HepG2 (cell line): Measurements from ENCODE around the gene BCAT1. TPM values are rescaled to one million over a fixed set of nuclear protein-coding genes. Genes with fewer than 3 reads are reported as not detected.

Experiments used
- ATAC-seq: fragments of 200-7000 bp; cut with Tn5 transposase; 3 replicates; pipeline ENCODE4 v1.9.1; 2020; ENCODE audit warnings: mild to moderate bottlenecking, moderate library complexity
- BruUV-seq: library from RNA; stranded (reverse); fragments of 400-500 nt; replicated peaks from 2 replicates; lab custom pipeline; 2021; lab: Mats Ljungman, UMichigan
- CTCF ChIA-PET: fragments of 300-600 bp; formaldehyde crosslinking; extraction: SDS; loops from one replicate; lab custom pipeline; 2021; ENCODE audit warnings: low total read pairs, inconsistent platforms, low intra/inter-chr PET ratio; lab: Yijun Ruan, JAX
- POLR2A ChIA-PET: fragments of 350-600 bp; sonication (Branson Sonifier 250); formaldehyde crosslinking; loops from one replicate; lab custom pipeline; 2020; ENCODE audit warnings: antibody characterized with exemption, inconsistent platforms; lab: Yijun Ruan, JAX
- DNase-seq: peaks from one replicate; pipeline ENCODE4 v3.0.0-alpha.2; 2015; ENCODE audit warnings: low spot score
- FAIRE-seq: peaks from 3 replicates; lab custom pipeline; 2011; peaks lifted over from hg19 to GRCh38; lab: Jason Lieb, UNC
- H2AFZ ChIP-seq: one replicate; pipeline ENCODE4 v1.6.1; 2011; ENCODE audit warnings: low read length, inconsistent platforms
- H3K27ac ChIP-seq: fragments of 300-600 bp; 3 replicates; pipeline ENCODE4 v1.8.0; 2011; ENCODE audit warnings: mixed run types, mild to moderate bottlenecking, mixed read lengths, low read length, inconsistent platforms; ENCODE audit not compliant: insufficient read depth; ENCODE audit errors: extremely low read length
- H3K27me3 ChIP-seq, 2 experiments: fragments of 200-600 bp in 1 of 2; 2 replicates in 1 of 2; 3 replicates in 1 of 2; pipeline versions ENCODE4 v1.6.0 to v1.8.0; 2011; ENCODE audit warnings: low read length in 2 of 2, mild to moderate bottlenecking in 2 of 2, moderate library complexity in 2 of 2, inconsistent platforms in 1 of 2; ENCODE audit not compliant: insufficient read depth in 2 of 2, control insufficient read depth in 1 of 2
- H3K36me3 ChIP-seq, 2 experiments: fragments of 200-600 bp in 1 of 2; replicated peaks in 1 of 2; 2 replicates in 1 of 2; 3 replicates in 1 of 2; pipeline versions ENCODE4 v1.5.1 to v1.8.0; 2011; ENCODE audit warnings: low read length in 2 of 2, inconsistent platforms in 1 of 2; ENCODE audit not compliant: insufficient read depth in 2 of 2, control insufficient read depth in 1 of 2
- H3K4me1 ChIP-seq: 2 replicates; pipeline ENCODE4 v1.5.1; 2012; ENCODE audit warnings: low read length, inconsistent platforms; ENCODE audit not compliant: insufficient read depth
- H3K4me2 ChIP-seq: 2 replicates; pipeline ENCODE4 v1.6.0; 2011; ENCODE audit warnings: low read depth, low read length, inconsistent platforms
- H3K4me3 ChIP-seq, 3 experiments: fragments of 200-600 bp in 1 of 3; sonication (generic), shearing (Covaris generic) in 1 of 3; replicated peaks in 1 of 3; 2 replicates each; pipeline ENCODE4 v1.5.1; 2011 to 2016; ENCODE audit warnings: low read length in 3 of 3, inconsistent platforms in 2 of 3, low read depth in 2 of 3, mild to moderate bottlenecking in 2 of 3, control low read depth in 1 of 3, mixed read lengths in 1 of 3; ENCODE audit not compliant: insufficient read depth in 1 of 3
- H3K79me2 ChIP-seq: one replicate; pipeline ENCODE4 v1.6.1; 2011; ENCODE audit warnings: low read length, inconsistent platforms; ENCODE audit not compliant: insufficient read depth
- H3K9ac ChIP-seq: 2 replicates; pipeline ENCODE4 v1.6.0; 2011; ENCODE audit warnings: mild to moderate bottlenecking, low read depth, low read length, inconsistent platforms; ENCODE audit not compliant: insufficient read depth
- H3K9me3 ChIP-seq: 2 replicates; pipeline ENCODE4 v1.5.1; 2012; ENCODE audit warnings: mild to moderate bottlenecking, low read length
- H4K20me1 ChIP-seq: 2 replicates; pipeline ENCODE4 v1.6.0; 2011; ENCODE audit warnings: inconsistent platforms, mild to moderate bottlenecking, low read length, moderate library complexity; ENCODE audit not compliant: insufficient read depth
- AKAP8 ChIP-seq: sonication (generic); formaldehyde crosslinking; IDR thresholded peaks from 2 replicates; pipeline ENCODE4 v1.5.1; 2020; ENCODE audit warnings: mild to moderate bottlenecking, missing genetic modification reagents
- ARID2 ChIP-seq: sonication (generic); formaldehyde crosslinking; IDR thresholded peaks from 2 replicates; pipeline ENCODE4 v1.8.1; 2022; ENCODE audit warnings: mild to moderate bottlenecking, missing genetic modification reagents, borderline replicate concordance
- DNMT1 ChIP-seq: sonication (generic); formaldehyde crosslinking; IDR thresholded peaks from 2 replicates; pipeline ENCODE4 v1.5.1; 2020; ENCODE audit warnings: mild to moderate bottlenecking, missing genetic modification reagents
- FUBP1 ChIP-seq: sonication (generic); formaldehyde crosslinking; IDR thresholded peaks from 2 replicates; pipeline ENCODE4 v1.5.1; 2020; ENCODE audit warnings: missing genetic modification reagents, mild to moderate bottlenecking, borderline replicate concordance
- GPN1 ChIP-seq: sonication (generic); formaldehyde crosslinking; IDR thresholded peaks from 2 replicates; pipeline ENCODE4 v1.5.1; 2020; ENCODE audit warnings: missing genetic modification reagents, borderline replicate concordance
- MEF2D ChIP-seq: sonication (generic); formaldehyde crosslinking; IDR thresholded peaks from 2 replicates; pipeline ENCODE4 v1.5.1; 2020; ENCODE audit warnings: mild to moderate bottlenecking, missing genetic modification reagents
- NBN ChIP-seq: fragments of 450-650 bp; conservative IDR thresholded peaks from 2 replicates; pipeline ENCODE4 v1.6.1; 2017
- TCF12 ChIP-seq, 2 experiments: fragments of 450-650 bp in 1 of 2; sonication (generic) in 1 of 2; formaldehyde crosslinking in 1 of 2; IDR thresholded peaks; 2 replicates each; pipeline versions ENCODE4 v1.6.1 to v1.8.0; 2017 to 2022; ENCODE audit warnings: antibody characterized with exemption in 1 of 2, mild to moderate bottlenecking in 1 of 2, missing genetic modification reagents in 1 of 2, moderate library complexity in 1 of 2
- TCF7 ChIP-seq: sonication (generic); IDR thresholded peaks from 2 replicates; pipeline ENCODE4 v1.6.1; 2016; ENCODE audit warnings: antibody characterized with exemption, low read depth
- ZBTB26 ChIP-seq: IDR thresholded peaks from 2 replicates; pipeline ENCODE4 v1.6.1; 2016; ENCODE audit warnings: missing compliant biosample characterization, missing genetic modification reagents, borderline replicate concordance
- ZBTB7B ChIP-seq: sonication (generic); formaldehyde crosslinking; IDR thresholded peaks from 2 replicates; pipeline ENCODE4 v1.4.0; 2020; ENCODE audit warnings: missing genetic modification reagents
- ZMYM4 ChIP-seq: sonication (generic); formaldehyde crosslinking; IDR thresholded peaks from 2 replicates; pipeline ENCODE4 v1.8.1; 2023; ENCODE audit warnings: mild to moderate bottlenecking, missing genetic modification reagents
- ZNF367 ChIP-seq: sonication (generic); formaldehyde crosslinking; IDR thresholded peaks from 2 replicates; pipeline ENCODE4 v1.4.0; 2020; ENCODE audit warnings: missing genetic modification reagents, borderline replicate concordance
- ZZZ3 ChIP-seq: sonication (generic); formaldehyde crosslinking; IDR thresholded peaks from 2 replicates; pipeline ENCODE4 v1.4.0; 2020; ENCODE audit warnings: missing genetic modification reagents, mild to moderate bottlenecking, borderline replicate concordance
- WGBS: methylation state at CpG from one replicate; pipeline ENCODE4 v1.1.6; 2017; ENCODE audit warnings: low lambda C conversion rate; 5-methylcytosine and 5-hydroxymethylcytosine counted together
- in situ Hi-C: cut with HindIII; loops from 2 replicates; pipeline ENCODE4 v1.10.0; 2017; ENCODE audit warnings: low pct_unique_long_range_greater_than_20kb; ENCODE audit not compliant: extremely low pct_ligation_motif_present
- intact Hi-C: fragments of 100-400 bp; cut with micrococcal nuclease; formaldehyde crosslinking; loops from one replicate; pipeline ENCODE4 v1.10.0; 2022; ENCODE audit not compliant: unreplicated experiment
- polyA plus RNA-seq, 8 experiments: library from polyadenylated mRNA; depleted of rRNA in 3 of 8; stranded (reverse) in 7 of 8; unstranded in 1 of 8; fragments of >200 nt; fragmentation: Illumina TruSeq in 4 of 8; extraction: Trizol in 4 of 8; gene quantifications; 2 replicates each; pipeline versions ENCODE4 v1.2.1 to v1.2.3, GENCODE V29; 2011 to 2016; ENCODE audit warnings: low read depth in 4 of 8, missing spikeins in 1 of 8, mixed read lengths in 1 of 8; ENCODE audit not compliant: insufficient read depth in 1 of 8
- total RNA-seq, 5 experiments: library from RNA; depleted of rRNA; stranded (reverse); fragments of >200 nt; fragmentation: Illumina TruSeq; extraction: Trizol; gene quantifications; 2 replicates each; pipeline ENCODE4 v1.2.3, GENCODE V29; 2016; ENCODE audit warnings: low read depth in 1 of 5
- TF ChIP-seq, protein P1 (sequence below): sonication (generic); formaldehyde crosslinking; IDR thresholded peaks from 2 replicates; pipeline ENCODE4 v1.8.1; 2022; ENCODE audit warnings: low read depth, mild to moderate bottlenecking, missing genetic modification reagents
- TF ChIP-seq, protein P2 (sequence below): sonication (generic); formaldehyde crosslinking; IDR thresholded peaks from 2 replicates; pipeline ENCODE4 v1.5.1; 2020; ENCODE audit warnings: mild to moderate bottlenecking, moderate library complexity, missing genetic modification reagents

The BCAT1 gene
- total and polyA plus RNA-seq, 2 of the 13 experiments (the other 11 are each of a cell fraction or from before 2014, with no cell fraction given), result 8.0 to 75.5 TPM

DNA sequence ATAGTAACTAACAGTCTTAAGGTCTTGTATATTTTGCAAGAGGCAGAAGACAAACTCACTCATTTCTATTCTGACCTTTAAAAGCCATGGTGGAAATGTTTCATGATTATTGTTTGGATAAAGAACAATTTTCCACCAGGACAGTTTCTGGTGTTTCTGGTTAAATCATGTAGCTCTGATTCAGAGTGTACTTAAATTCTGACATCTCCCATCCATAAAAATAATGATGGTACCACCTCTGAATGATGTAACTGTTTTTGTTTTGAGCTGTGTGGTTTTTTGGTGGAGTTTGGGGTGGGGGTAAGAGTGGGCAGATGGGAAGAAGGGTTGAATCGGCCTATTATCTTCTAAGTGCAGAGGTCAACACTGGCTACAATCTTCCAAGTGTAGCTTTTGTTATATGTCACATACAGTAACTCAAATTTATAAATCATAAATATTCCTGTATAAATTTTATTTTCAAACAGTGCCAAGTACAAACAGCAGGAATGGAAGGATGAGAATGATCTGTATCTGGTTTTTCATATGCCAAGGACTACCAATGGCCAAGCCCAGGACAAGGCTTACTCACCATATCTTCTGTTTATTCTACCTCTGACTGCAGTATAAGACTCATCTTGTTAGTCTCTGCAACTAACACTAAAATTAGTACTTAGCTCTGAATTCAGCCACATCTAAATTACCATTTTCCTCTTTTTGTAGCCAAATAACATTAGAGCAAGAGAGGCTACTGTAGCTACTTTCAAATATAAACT lies 108.7 kb downstream of the BCAT1 start:
- Histone ChIP-seq H3K9ac (no peak overlapping the region), H3K4me2 (no peak overlapping the region), H4K20me1 (no peaks in the 10 kb centered on the region), H3K4me3 (no peak overlapping the region), H3K9me3 (no peaks in the 10 kb centered on the region), H3K27ac (no peak overlapping the region), H3K27me3 (no peaks in the 10 kb centered on the region), H2AFZ (no peak overlapping the region), H3K4me1 (no peaks in the 10 kb centered on the region), H3K36me3 (peaks cover 2 to 12% of the 10 kb centered on the region in 2 experiments; a peak in 2 of 5 replicates), H3K79me2 (no peaks in the 10 kb centered on the region)
- ChIA-PET POLR2A (no interaction called here), CTCF (no interaction called here)
- ATAC-seq (no peak), DNase-seq (no peak), FAIRE-seq (peak; percentile 4)
- TF ChIP-seq, protein P1, sequence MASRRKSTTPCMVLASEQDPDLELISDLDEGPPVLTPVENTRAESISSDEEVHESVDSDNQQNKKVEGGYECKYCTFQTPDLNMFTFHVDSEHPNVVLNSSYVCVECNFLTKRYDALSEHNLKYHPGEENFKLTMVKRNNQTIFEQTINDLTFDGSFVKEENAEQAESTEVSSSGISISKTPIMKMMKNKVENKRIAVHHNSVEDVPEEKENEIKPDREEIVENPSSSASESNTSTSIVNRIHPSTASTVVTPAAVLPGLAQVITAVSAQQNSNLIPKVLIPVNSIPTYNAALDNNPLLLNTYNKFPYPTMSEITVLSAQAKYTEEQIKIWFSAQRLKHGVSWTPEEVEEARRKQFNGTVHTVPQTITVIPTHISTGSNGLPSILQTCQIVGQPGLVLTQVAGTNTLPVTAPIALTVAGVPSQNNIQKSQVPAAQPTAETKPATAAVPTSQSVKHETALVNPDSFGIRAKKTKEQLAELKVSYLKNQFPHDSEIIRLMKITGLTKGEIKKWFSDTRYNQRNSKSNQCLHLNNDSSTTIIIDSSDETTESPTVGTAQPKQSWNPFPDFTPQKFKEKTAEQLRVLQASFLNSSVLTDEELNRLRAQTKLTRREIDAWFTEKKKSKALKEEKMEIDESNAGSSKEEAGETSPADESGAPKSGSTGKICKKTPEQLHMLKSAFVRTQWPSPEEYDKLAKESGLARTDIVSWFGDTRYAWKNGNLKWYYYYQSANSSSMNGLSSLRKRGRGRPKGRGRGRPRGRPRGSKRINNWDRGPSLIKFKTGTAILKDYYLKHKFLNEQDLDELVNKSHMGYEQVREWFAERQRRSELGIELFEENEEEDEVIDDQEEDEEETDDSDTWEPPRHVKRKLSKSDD, result no peak
- no peak for TF ChIP-seq ARID2 (CRISPR knock-in tag)
- TF ChIP-seq ZNF367 (CRISPR knock-in tag), result no peak
- TF ChIP-seq ZMYM4 (CRISPR knock-in tag), result no peak
- TF ChIP-seq FUBP1, result no peak
- TF ChIP-seq, protein P2, sequence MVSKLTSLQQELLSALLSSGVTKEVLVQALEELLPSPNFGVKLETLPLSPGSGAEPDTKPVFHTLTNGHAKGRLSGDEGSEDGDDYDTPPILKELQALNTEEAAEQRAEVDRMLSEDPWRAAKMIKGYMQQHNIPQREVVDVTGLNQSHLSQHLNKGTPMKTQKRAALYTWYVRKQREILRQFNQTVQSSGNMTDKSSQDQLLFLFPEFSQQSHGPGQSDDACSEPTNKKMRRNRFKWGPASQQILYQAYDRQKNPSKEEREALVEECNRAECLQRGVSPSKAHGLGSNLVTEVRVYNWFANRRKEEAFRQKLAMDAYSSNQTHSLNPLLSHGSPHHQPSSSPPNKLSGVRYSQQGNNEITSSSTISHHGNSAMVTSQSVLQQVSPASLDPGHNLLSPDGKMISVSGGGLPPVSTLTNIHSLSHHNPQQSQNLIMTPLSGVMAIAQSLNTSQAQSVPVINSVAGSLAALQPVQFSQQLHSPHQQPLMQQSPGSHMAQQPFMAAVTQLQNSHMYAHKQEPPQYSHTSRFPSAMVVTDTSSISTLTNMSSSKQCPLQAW, result no peak
- TF ChIP-seq ZBTB26 (CRISPR knock-in tag), result no peak
- no peak for TF ChIP-seq DNMT1 (CRISPR knock-in tag)
- TF ChIP-seq GPN1 (CRISPR knock-in tag), result no peak
- TF ChIP-seq AKAP8 (CRISPR knock-in tag), result no peak
- TF ChIP-seq MEF2D (CRISPR knock-in tag), result no peak
- TF ChIP-seq ZZZ3 (CRISPR knock-in tag), result no peak
- no peak for TF ChIP-seq ZBTB7B (CRISPR knock-in tag)
- TF ChIP-seq TCF7, result no peak
- TF ChIP-seq TCF12 (IDR thresholded peaks at IDR 0.05), result no peak
- no peak for TF ChIP-seq TCF12 (CRISPR knock-in tag; IDR thresholded peaks at IDR 0.05)
- TF ChIP-seq NBN, result no peak
- WGBS, result 88% methylated on average over 1 of the region's 1 CpG
- no TSS peak for BruUV-seq
- in situ Hi-C loops (no loop called here), intact Hi-C loops (no loop called here)
